GM12878 (cell line): ENCODE data around the gene TTLL11. TPM values are rescaled to one million over a fixed set of nuclear protein-coding genes. Genes with fewer than 3 reads are reported as not detected.

Source experiments
- ATAC-seq: fragments of 200-7000 bp; cut with Tn5 transposase; 3 replicates; pipeline ENCODE4 v1.9.1; 2020; ENCODE audit warnings: mild to moderate bottlenecking, moderate library complexity
- BruUV-seq: library from RNA; stranded (reverse); fragments of 400-500 nt; replicated peaks from 2 replicates; lab custom pipeline; 2021; lab: Mats Ljungman, UMichigan
- CTCF ChIA-PET: fragments of 300-600 bp; sonication (Branson Sonifier 250); formaldehyde crosslinking; extraction: SDS; loops from one replicate; lab custom pipeline; 2021; ENCODE audit warnings: inconsistent platforms; lab: Yijun Ruan, JAX
- POLR2A ChIA-PET: fragments of 350-600 bp; formaldehyde crosslinking; extraction: SDS; loops from one replicate; lab custom pipeline; 2021; ENCODE audit warnings: inconsistent platforms; lab: Charles Lee
- RAD21 ChIA-PET: fragments of 300-600 bp; sonication (Branson Sonifier 250); formaldehyde crosslinking; loops from one replicate; lab custom pipeline; 2023; ENCODE audit warnings: antibody characterized with exemption; ENCODE audit not compliant: unreplicated experiment; lab: Charles Lee
- SMC1A ChIA-PET: fragments of 300-600 bp; sonication (Branson Sonifier 250); formaldehyde crosslinking; loops from one replicate; lab custom pipeline; 2023; ENCODE audit not compliant: unreplicated experiment, uncharacterized antibody; lab: Charles Lee
- DNase-seq: peaks from one replicate; pipeline ENCODE4 v3.0.0-alpha.2; 2011; ENCODE audit warnings: low read depth, low spot score
- FAIRE-seq: peaks from 3 replicates; lab custom pipeline; 2011; peaks lifted over from hg19 to GRCh38; lab: Jason Lieb, UNC
- H2AFZ ChIP-seq: 2 replicates; pipeline ENCODE4 v1.6.0; 2011; ENCODE audit warnings: low read depth, low read length, control low read depth; ENCODE audit not compliant: control insufficient read depth
- H3K27ac ChIP-seq: 2 replicates; pipeline ENCODE4 v1.5.1; 2011; ENCODE audit warnings: control low read depth; ENCODE audit not compliant: control insufficient read depth, insufficient read depth
- H3K27me3 ChIP-seq, 2 experiments: replicated peaks in 1 of 2; 2 replicates each; pipeline versions ENCODE4 v1.6.0 to v1.6.1; 2011; ENCODE audit warnings: low read length in 1 of 2; ENCODE audit not compliant: control insufficient read depth in 2 of 2, insufficient read depth in 2 of 2
- H3K36me3 ChIP-seq, 2 experiments: 2 replicates each; pipeline ENCODE4 v1.5.1; 2011; ENCODE audit warnings: low read length in 1 of 2; ENCODE audit not compliant: control insufficient read depth in 2 of 2, insufficient read depth in 2 of 2
- H3K4me1 ChIP-seq: 2 replicates; pipeline ENCODE4 v1.6.1; 2011; ENCODE audit warnings: mild to moderate bottlenecking, low read length, moderate library complexity, mixed read lengths; ENCODE audit not compliant: control insufficient read depth, insufficient read depth
- H3K4me2 ChIP-seq: 2 replicates; pipeline ENCODE4 v1.6.0; 2011; ENCODE audit warnings: control low read depth; ENCODE audit not compliant: control insufficient read depth, insufficient read depth
- H3K4me3 ChIP-seq: fragments of 200-600 bp; sonication (generic); 2 replicates; pipeline ENCODE4 v1.5.1; 2016
- H3K79me2 ChIP-seq: 2 replicates; pipeline ENCODE4 v1.6.0; 2011; ENCODE audit warnings: low read length; ENCODE audit not compliant: control insufficient read depth, insufficient read depth
- H3K9ac ChIP-seq: 2 replicates; pipeline ENCODE4 v1.8.0; 2011; ENCODE audit warnings: low read length, control low read depth, mixed read lengths; ENCODE audit not compliant: control insufficient read depth, insufficient read depth
- H3K9me3 ChIP-seq: replicated peaks from 3 replicates; pipeline ENCODE4 v1.5.1; 2011; ENCODE audit warnings: mild to moderate bottlenecking, low read length; ENCODE audit not compliant: control insufficient read depth, insufficient read depth
- H4K20me1 ChIP-seq: 2 replicates; pipeline ENCODE4 v1.6.0; 2011; ENCODE audit not compliant: control insufficient read depth, insufficient read depth
- BMI1 ChIP-seq: fragments of 450-650 bp; IDR thresholded peaks from 2 replicates; pipeline ENCODE4 v1.6.1; 2016; ENCODE audit warnings: mild to moderate bottlenecking, moderate library complexity, borderline replicate concordance
- CEBPZ ChIP-seq: fragments of 150-350 bp; IDR thresholded peaks from 2 replicates; pipeline ENCODE4 v1.6.1; 2016; ENCODE audit warnings: low read depth, low read length
- CHD2 ChIP-seq: IDR thresholded peaks from 2 replicates; pipeline ENCODE4 v1.6.1; 2011; ENCODE audit warnings: low read depth, low read length, improper control_type of control experiment, borderline replicate concordance
- HCFC1 ChIP-seq: fragments of 150-350 bp; IDR thresholded peaks from 2 replicates; pipeline ENCODE4 v1.6.1; 2014; ENCODE audit warnings: low read length
- KAT2A ChIP-seq: conservative IDR thresholded peaks from 2 replicates; pipeline ENCODE4 v1.6.1; 2011; ENCODE audit warnings: low read depth, low read length; ENCODE audit not compliant: control insufficient read depth
- NR2C2 ChIP-seq: IDR thresholded peaks from 2 replicates; pipeline ENCODE4 v1.6.1; 2011; ENCODE audit warnings: borderline replicate concordance, low read depth; ENCODE audit not compliant: control insufficient read depth, insufficient read length
- POLR2A ChIP-seq: IDR thresholded peaks from 2 replicates; pipeline ENCODE4 v1.6.1; 2011; ENCODE audit warnings: low read depth, mild to moderate bottlenecking, low read length
- SKIL ChIP-seq: fragments of 450-650 bp; IDR thresholded peaks from 2 replicates; pipeline ENCODE4 v1.6.1; 2017; ENCODE audit warnings: mild to moderate bottlenecking, low read depth, inconsistent platforms; ENCODE audit not compliant: poor library complexity, severe bottlenecking
- ZBTB4 ChIP-seq: fragments of 450-650 bp; formaldehyde crosslinking; IDR thresholded peaks from 2 replicates; pipeline ENCODE4 v1.4.0; 2022; ENCODE audit warnings: mild to moderate bottlenecking, moderate library complexity
- WGBS: methylation state at CpG from one replicate; pipeline ENCODE4 v1.1.6; 2016; ENCODE audit warnings: low lambda C conversion rate; ENCODE audit not compliant: insufficient replicate concordance, insufficient coverage; ENCODE audit errors: missing lambda C conversion rate; 5-methylcytosine and 5-hydroxymethylcytosine counted together
- in situ Hi-C: fragments of 300-500 bp; cut with MboI; formaldehyde crosslinking; loops from 9 replicates; pipeline ENCODE4 v1.14.3; 2018; ENCODE audit warnings: mixed read lengths
- intact Hi-C: fragments of 100-400 bp; cut with micrococcal nuclease; formaldehyde crosslinking; loops from one replicate; pipeline ENCODE4 v1.14.2; 2022; ENCODE audit not compliant: unreplicated experiment
- polyA plus RNA-seq, 11 experiments: library from polyadenylated mRNA; depleted of rRNA in 4 of 11; unstranded in 6 of 11; stranded (reverse) in 5 of 11; fragments of >200 nt; fragmentation: Nextera tagmentation in 4 of 11; fragmentation: Illumina TruSeq in 1 of 11; extraction: Ambion mirVana in 4 of 11; extraction: Trizol in 1 of 11; gene quantifications; 1 replicate in 1 of 11; 2 replicates in 10 of 11; pipeline versions ENCODE4 v1.2.1 to v1.2.3, GENCODE V29; 2011 to 2016; ENCODE audit warnings: inconsistent platforms in 2 of 11, missing spikeins in 2 of 11, low read depth in 1 of 11
- total RNA-seq, 4 experiments: library from RNA; depleted of rRNA in 3 of 4; stranded (reverse); fragments of >200 nt in 3 of 4; fragmentation: Illumina TruSeq in 1 of 4; extraction: Trizol in 1 of 4; gene quantifications; 2 replicates each; pipeline versions ENCODE4 v1.2.1 to v1.2.3, GENCODE V29; 2013 to 2021

Gene TTLL11
- total and polyA plus RNA-seq, 10 of the 15 experiments (the other 5 are each of a cell fraction or from before 2014, with no cell fraction given), result 1.2 to 3.7 (median 2.9) TPM

GRCh38 chr9:121859646-121860045, 233.5 kb downstream of the TTLL11 start:
- ChIA-PET RAD21 (no interaction called here), SMC1A (no interaction called here), CTCF (no interaction called here), POLR2A (no interaction called here)
- Histone ChIP-seq H3K9me3 (no peaks in the 10 kb centered on the region), H4K20me1 (no peaks in the 10 kb centered on the region; the same call in 1 of the 2 replicates), H3K27me3 (no peaks in the 10 kb centered on the region; a peak in 2 of 4 replicates), H3K4me3 (no peak overlapping the region), H3K4me1 (no peaks in the 10 kb centered on the region), H3K27ac (no peak overlapping the region), H3K36me3 (no peaks in the 10 kb centered on the region), H3K9ac (no peak overlapping the region), H3K4me2 (no peak overlapping the region), H2AFZ (no peak overlapping the region), H3K79me2 (no peaks in the 10 kb centered on the region)
- intact Hi-C loops (no loop called here), in situ Hi-C loops (no loop called here)
- BruUV-seq, result no TSS peak
- FAIRE-seq, result no peak
- TF ChIP-seq POLR2A (no peak), KAT2A (no peak), HCFC1 (no peak), ZBTB4 (CRISPR knock-in tag) (no peak), NR2C2 (no peak), BMI1 (no peak), SKIL (no peak), CHD2 (no peak), CEBPZ (no peak)
- TF ChIP-seq, all 136 proteins: peak for 0
- ATAC-seq (no peak), DNase-seq (no peak)
- WGBS, result 41% methylated on average over 6 of the region's 6 CpGs
